Stimulated activated CD4-positive, alpha-beta T cell treated with anti-CD3 and anti-CD28 coated beads, Interleukin-1b, Interleukin-23, amount 100 ng/mL, for 48 hours (primary cell): ENCODE measurements around the gene ANKS1B.
"Not testable (repeated sequence)": the region's sequence is repeated elsewhere in the genome, so short reads cannot be mapped to it uniquely, and the experiment has no call there.

Source experiments
- DNase-seq: peaks from one replicate; pipeline ENCODE4 v3.0.0-alpha.2; 2020

The ANKS1B gene

DNA sequence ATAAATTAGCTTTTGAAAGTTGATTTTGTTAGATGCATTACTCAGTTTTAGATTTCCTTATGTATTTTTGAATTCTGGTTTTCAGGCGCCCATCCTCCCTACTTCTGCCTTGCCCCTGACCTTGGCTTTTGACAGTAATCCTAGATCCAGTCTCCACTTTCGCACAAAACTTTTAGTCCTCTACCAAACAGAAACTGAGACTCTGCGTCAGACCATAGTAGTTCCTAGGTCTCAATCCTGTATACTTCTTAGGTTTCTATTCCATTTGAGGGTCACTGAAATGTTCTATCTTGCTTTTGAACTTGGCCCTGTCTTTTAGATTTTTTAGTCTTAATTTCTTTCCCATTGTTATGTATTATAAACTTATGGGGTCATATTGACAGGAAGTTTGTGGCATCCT, 645.1 kb downstream of the ANKS1B start:
- DNase-seq, result no peak

GRCh38 chr12:99334285-99335056, 650.3 kb downstream of the ANKS1B start:
- no peak for DNase-seq

DNA sequence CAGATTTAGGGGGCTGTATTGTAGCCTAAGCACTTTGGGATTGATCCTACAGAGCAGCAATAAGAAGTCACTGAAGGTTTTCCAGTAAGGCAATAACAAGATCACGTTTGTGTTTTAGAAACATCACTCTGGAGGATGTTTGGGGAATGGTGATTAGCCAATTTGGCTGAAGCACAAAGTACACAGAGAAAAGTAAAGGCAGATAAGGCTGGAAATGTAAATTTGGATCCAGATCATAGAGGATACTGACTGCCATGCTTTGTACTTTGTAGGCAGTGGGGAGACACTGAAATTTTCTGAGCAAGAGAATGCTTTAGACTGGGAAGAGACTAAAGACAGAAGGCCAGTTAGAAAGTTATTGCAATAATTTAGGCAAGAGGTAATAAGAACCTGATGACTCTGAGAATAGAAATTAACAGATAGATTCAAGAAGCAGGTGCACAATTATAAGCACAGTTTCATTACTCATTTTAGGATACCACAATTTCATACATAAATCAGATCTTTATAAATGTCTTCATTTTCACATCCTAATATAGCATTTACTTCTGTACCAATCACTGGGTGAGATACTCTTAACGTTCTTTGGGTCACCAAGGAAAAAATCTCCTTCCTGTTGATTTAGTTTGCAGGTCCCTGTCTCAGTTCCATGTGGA, 651.7 kb downstream of the ANKS1B start:
- no peak for DNase-seq

DNA sequence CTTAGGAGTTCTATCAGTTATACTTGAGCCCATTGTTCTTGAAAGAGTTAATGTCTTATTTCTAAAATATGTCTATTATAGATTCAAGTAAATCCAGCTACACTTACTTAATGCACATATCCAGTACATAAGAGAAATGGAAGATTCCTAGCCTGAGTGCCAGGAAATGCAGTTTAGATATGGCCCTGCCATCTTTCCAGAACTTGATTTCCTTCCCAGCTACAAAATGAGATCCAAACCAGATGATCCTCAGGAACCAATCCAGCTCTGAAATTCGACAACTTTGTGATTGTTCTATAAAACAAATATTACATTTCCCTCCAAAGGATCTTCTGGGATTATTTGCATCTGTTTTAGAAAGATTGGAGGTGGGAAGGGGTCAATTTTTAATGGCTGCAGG, 654.5 kb downstream of the ANKS1B start:
- DNase-seq, result no peak

DNA sequence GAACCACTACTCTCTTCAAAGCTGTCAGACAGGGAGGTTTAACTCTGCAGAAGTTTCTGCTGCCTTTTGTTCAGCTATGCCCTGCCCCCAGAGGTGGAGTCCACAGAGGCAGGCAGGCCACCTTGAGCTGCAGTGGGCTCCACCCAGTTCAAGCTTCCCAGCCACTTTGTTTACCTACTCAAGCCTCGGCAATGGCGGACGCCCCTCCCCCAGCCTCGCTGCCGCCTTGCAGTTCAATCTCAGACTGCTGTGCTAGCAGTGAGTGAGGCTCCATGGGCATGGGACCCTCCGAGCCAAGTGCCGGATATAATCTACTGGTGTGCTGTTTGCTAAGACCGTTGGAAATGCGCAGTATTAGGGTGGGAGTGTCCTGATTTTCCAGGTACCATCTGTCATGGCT, 663.5 kb downstream of the ANKS1B start:
- not testable (repeated sequence) for DNase-seq

- DNase-seq, result no peak
Measured at GRCh38 chr12:99311373-99311772, 673.4 kb downstream of the ANKS1B start.

GRCh38 chr12:99309812-99310211, 674.9 kb downstream of the ANKS1B start:
- DNase-seq, result no peak

GRCh38 chr12:99302874-99303273, 681.9 kb downstream of the ANKS1B start:
- no peak for DNase-seq

- no peak for DNase-seq
Measured at GRCh38 chr12:99287136-99287535, 697.6 kb downstream of the ANKS1B start.

DNA sequence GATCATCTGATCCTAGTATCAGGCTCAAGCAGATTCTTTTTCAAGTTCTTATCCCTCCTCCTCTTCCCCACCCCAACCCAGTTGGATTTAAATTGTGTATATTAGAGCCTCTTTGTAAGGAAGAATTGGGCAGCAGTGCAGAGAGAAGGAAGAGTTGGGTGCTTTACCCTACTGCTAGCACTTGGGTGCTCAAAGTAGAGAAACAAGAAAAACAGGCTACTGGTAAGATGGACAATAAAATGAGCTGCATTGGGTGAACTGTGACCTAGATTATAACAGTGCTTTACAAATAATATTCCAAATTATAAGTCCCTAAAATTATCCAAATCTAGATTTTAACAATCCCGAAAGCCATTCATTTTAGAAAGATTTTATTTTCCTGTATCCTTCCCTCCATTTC, 700.6 kb downstream of the ANKS1B start:
- no peak for DNase-seq

DNA sequence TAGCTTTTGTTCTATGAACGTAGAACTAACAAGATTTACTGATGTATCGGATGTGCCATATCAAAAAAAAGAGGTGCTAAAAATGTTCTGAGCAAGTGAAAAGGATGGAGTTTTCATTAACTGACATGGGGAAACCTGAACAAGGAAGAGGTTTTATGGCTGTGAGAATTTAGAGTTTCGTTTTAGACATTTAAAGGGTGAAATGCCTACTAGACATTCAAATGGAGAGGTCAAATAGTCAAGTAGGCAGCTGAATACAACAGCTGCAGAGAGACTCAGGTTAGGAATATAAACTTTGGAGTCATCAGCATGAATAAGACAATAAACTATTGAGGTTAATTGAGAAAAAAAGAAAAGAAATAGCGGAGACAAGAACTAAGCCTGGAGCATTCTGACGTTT, 702.1 kb downstream of the ANKS1B start:
- no peak for DNase-seq

GRCh38 chr12:99282086-99282485, 702.6 kb downstream of the ANKS1B start:
- no peak for DNase-seq

DNA sequence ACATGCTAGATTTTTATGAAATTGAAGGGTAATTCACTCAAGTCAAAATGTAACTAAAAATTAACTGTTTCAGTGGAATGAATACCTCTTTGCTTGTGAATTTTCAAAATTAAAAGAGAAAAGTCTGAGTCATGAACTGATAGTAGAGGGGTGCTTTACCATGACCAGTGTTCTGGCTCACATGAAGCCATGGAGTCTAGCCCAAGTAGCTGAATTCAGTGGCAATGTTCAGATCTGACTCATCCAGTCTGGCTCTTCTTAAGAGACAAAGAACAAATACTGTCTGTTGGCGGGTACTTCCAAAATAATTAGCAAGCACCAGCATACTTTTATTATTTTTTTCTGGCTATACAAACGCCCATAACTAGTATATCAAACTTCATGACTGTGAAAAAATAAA, 703.5 kb downstream of the ANKS1B start:
- no peak for DNase-seq

GRCh38 chr12:99278899-99279298, 705.8 kb downstream of the ANKS1B start:
- no peak for DNase-seq

- DNase-seq, result no peak
Measured at GRCh38 chr12:99277591-99278379, 707.0 kb downstream of the ANKS1B start.

GRCh38 chr12:99271071-99271470, 713.7 kb downstream of the ANKS1B start:
- no peak for DNase-seq

DNA sequence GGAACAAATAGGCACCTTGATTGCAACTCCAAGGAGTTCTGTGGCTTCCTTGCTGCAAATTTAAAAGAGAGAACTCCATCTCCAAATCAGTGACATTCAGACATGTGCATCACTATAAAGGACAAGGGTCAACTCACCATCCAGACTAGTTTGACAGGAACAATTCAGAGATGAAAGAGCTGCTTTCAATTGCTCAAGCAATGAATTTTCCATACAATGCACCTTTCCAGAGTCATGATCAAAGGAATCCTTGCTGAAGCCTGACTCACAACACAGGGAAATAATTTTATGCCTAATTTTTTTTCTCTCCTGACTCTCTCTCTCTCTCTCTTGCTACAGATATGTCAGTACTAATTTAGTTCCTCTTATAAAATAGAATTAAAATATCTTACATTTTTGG, 717.7 kb downstream of the ANKS1B start:
- DNase-seq, result no peak

DNA sequence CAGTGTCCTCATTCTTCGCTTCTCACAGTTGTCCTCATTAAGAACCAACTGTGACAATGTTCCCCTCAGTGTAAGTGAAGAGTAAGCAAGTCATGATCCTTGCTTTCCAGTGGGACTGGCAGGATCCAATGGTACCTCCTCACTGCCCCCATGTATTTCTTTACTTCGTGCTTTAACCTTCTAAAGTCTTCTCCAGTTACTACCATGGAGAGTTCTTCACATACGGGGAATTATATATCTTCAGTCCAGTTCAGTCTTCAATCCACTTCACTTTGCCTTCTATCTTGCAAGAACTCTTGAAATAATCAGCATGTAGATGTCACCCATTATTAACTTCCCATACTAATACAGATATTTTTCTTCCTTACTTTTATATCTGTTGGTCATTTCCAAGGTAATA, 719.1 kb downstream of the ANKS1B start:
- DNase-seq, result no peak

DNA sequence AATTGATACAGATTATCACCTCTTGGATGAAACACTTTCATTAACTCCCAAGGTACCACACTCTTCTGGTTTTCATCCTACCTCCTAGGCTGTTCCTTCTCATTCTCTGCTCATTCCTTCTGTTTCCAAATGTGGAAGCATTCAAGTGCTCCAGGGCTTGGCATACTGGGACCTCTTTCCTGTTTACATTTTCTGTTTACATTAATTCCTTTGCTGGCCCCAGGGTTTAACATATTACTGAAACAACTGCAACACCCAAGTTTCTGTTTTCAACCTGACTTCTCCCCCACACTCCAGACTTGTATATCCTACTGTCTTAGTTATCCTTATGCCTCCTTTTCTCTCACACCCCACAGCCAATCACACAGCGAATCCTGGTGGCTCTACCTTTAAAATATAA, 723.5 kb downstream of the ANKS1B start:
- no peak for DNase-seq

DNA sequence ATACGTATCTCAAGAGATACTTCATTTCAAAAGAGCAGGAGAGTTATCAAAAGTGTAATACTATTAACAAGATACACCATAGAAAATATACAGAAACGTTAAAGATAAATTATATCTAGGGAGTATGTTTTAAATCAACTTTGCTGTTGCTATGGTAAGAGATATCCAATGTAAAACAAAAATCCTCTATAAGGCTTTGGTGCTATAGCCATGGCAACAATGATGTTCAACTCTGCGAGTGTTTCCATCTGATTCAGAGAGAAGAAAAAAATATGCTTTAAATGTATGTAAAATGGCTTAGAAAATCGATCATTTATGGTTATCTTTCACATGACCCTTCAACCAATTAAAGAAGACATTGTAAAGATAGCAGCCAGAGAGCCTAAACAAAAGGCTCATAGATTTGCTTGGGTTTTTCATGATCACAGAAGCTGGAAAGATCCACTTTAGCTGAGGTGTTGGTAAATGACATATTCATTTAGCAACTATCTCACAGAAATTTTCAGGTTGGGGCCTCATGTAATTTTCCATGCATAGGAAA, 724.2 kb downstream of the ANKS1B start:
- no peak for DNase-seq

GRCh38 chr12:99259040-99259934, 725.4 kb downstream of the ANKS1B start:
- DNase-seq, result no peak

DNA sequence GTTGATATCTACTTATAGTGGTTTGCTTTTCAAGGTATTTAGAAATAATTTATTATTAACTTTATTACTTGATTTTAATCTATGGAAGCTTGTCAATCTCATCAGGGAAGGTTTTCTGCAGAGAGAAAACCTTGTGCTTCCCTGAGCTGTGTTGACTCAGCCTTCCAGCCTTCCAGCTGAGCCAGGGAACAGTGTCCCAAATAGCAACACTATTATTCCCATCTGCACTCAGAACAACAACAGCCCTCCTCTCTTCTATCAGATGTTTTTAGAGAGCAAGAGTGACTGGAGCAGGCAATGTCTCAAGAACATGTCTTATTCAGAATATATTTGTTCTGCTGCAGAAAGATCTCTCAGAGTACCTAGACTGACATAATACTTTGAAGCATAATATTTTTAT, 727.1 kb downstream of the ANKS1B start:
- DNase-seq, result no peak

- no peak for DNase-seq
Measured at GRCh38 chr12:99253068-99253467, 731.7 kb downstream of the ANKS1B start.
